Osteocyte (in vitro differentiated cells): Measurements from ENCODE around the gene EGF. TPM values are rescaled to one million over a fixed set of nuclear protein-coding genes. Genes with fewer than 3 reads are reported as not detected.
"Not testable (repeated sequence)": the region's sequence is repeated elsewhere in the genome, so short reads cannot be mapped to it uniquely, and the experiment has no call there.

Experiments used
- DNase-seq: peaks from one replicate; pipeline ENCODE4 v3.0.0; 2021; ENCODE audit warnings: mixed read lengths; ENCODE audit not compliant: unreplicated experiment; ENCODE audit errors: extremely low spot score
- H3K27ac Mint-ChIP-seq: one replicate; pipeline ENCODE4 v1.8.0; 2021; ENCODE audit warnings: mild to moderate bottlenecking, mixed read lengths; ENCODE audit not compliant: unreplicated experiment
- H3K27me3 Mint-ChIP-seq: one replicate; pipeline ENCODE4 v1.8.0; 2021; ENCODE audit warnings: mixed read lengths; ENCODE audit not compliant: unreplicated experiment
- H3K36me3 Mint-ChIP-seq: one replicate; pipeline ENCODE4 v1.8.0; 2021; ENCODE audit warnings: mixed read lengths; ENCODE audit not compliant: unreplicated experiment
- H3K4me1 Mint-ChIP-seq: one replicate; pipeline ENCODE4 v1.8.0; 2021; ENCODE audit warnings: mixed read lengths; ENCODE audit not compliant: unreplicated experiment
- H3K4me3 Mint-ChIP-seq: one replicate; pipeline ENCODE4 v1.8.0; 2021; ENCODE audit warnings: mild to moderate bottlenecking, moderate library complexity, mixed read lengths; ENCODE audit not compliant: unreplicated experiment
- H3K9me3 Mint-ChIP-seq: one replicate; pipeline ENCODE4 v1.8.0; 2021; ENCODE audit warnings: mixed read lengths; ENCODE audit not compliant: unreplicated experiment
- total RNA-seq: library from RNA; stranded (reverse); gene quantifications from 2 replicates; pipeline ENCODE4 v1.2.1, GENCODE V29; 2021
- TF ChIP-seq, protein P1 (sequence below): fragments of 200-600 bp; sonication (generic); IDR thresholded peaks from 2 replicates; pipeline ENCODE4 v1.5.0; 2021; ENCODE audit warnings: antibody characterized with exemption, mild to moderate bottlenecking, moderate library complexity

The EGF gene
- total RNA-seq, 1 donor from 2014 or later, result not detected

DNA sequence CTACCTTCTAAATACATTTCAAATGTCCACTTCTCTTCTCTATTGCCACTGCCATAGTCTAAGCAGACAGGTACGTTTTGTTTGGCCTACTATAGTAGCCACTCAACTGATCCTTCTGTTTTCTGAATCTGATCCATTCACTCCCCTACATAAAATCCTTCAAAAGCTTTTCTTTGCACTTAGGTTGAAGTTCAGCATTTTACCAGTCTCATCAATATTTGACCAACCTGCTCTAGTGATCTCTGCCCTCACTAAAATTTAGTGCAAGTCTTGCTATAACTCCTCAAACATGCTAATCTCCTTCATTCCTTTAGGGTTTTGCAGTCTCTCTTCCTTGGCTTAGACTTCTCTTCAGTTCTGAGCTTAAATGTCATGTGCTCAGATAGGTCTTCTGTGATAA lies 33.4 kb downstream of the EGF start:
- H3K36me3 Mint-ChIP-seq, result no peaks in the 10 kb centered on the region
- H3K27ac Mint-ChIP-seq, result no peak overlapping the region
- TF ChIP-seq, protein P1, sequence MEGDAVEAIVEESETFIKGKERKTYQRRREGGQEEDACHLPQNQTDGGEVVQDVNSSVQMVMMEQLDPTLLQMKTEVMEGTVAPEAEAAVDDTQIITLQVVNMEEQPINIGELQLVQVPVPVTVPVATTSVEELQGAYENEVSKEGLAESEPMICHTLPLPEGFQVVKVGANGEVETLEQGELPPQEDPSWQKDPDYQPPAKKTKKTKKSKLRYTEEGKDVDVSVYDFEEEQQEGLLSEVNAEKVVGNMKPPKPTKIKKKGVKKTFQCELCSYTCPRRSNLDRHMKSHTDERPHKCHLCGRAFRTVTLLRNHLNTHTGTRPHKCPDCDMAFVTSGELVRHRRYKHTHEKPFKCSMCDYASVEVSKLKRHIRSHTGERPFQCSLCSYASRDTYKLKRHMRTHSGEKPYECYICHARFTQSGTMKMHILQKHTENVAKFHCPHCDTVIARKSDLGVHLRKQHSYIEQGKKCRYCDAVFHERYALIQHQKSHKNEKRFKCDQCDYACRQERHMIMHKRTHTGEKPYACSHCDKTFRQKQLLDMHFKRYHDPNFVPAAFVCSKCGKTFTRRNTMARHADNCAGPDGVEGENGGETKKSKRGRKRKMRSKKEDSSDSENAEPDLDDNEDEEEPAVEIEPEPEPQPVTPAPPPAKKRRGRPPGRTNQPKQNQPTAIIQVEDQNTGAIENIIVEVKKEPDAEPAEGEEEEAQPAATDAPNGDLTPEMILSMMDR, result no peak
- DNase-seq, result no peak
- H3K9me3 Mint-ChIP-seq, result no peaks in the 10 kb centered on the region
- H3K4me1 Mint-ChIP-seq, result no peaks in the 10 kb centered on the region
- H3K4me3 Mint-ChIP-seq, result no peak overlapping the region
- peaks cover 2% of the 10 kb centered on the region for H3K27me3 Mint-ChIP-seq

DNA sequence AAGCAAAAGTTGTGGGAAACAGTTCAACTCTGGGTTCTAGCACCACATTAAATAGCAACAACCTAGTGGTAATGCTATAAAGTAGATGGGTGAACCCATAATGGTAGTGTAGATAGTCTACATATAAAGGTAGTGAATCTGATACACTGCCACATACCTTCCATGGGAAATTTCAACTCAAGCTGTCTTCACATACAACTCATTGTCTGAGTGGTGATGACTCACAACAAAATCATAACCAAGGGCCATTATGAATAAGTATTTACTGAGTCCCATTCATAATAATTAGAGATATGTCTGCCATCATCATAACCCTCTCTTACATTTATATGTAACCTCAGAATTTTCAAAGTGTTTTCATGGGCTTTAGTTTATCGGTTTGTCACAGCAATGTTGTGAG lies 34.8 kb downstream of the EGF start:
- Mint-ChIP-seq H3K9me3 (no peaks in the 10 kb centered on the region), H3K36me3 (no peaks in the 10 kb centered on the region), H3K27ac (no peak overlapping the region), H3K4me1 (no peaks in the 10 kb centered on the region), H3K27me3 (no peaks in the 10 kb centered on the region), H3K4me3 (no peak overlapping the region)
- DNase-seq, result no peak
- TF ChIP-seq, protein P1, result no peak

DNA sequence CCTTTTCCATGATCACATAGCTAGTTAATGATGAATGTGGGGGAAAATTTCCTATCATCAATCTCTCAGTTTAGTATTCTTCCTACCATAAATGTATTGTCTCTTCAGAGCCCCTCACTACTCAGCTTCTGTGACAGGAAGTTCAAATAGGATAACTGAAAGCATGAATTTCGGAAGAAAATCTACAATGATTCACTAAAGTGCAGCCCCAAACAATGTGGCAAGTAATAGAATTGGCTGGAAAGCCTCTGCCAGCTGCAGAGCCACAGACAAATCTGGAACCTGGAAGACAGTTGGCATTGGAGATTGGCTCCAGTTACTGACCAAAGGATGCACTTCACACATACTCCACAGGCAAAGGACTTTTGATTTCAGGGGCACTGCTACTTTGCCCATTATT lies 35.2 kb downstream of the EGF start:
- no peak overlapping the region for H3K4me3 Mint-ChIP-seq
- H3K9me3 Mint-ChIP-seq, result no peaks in the 10 kb centered on the region
- no peak for DNase-seq
- no peaks in the 10 kb centered on the region for H3K36me3 Mint-ChIP-seq
- no peak overlapping the region for H3K27ac Mint-ChIP-seq
- no peaks in the 10 kb centered on the region for H3K4me1 Mint-ChIP-seq
- TF ChIP-seq, protein P1, result no peak
- H3K27me3 Mint-ChIP-seq, result peaks cover 3% of the 10 kb centered on the region

DNA sequence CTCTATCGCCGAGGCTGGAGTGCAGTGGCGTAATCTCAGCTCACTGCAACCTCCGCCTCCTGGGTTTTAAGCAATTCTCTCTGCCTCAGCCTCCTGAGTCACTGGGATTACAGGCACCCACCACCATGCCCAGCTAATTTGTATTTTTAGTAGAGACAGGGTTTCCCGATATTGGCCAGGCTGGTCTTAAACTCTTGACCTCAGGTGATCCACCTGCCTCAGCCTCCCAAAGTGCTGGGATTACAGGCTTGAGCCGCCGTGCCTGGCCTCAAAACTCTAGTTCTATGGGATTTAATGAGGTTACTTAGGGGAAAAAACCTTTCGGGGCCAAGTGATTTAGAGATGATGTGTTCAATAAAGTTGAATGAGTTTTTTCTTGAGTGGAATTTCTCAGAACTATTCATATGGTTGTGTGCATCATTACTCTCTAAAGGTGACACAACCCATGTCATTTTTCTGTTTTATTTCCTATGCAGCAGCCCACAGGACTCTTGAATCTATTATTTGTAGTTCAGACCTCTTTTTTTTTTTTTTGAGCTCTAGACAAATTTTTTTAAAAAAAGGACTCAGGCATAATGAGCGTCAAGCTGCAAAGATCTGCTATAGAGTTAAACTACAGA lies 36.5 kb downstream of the EGF start:
- not testable (repeated sequence) for DNase-seq, H3K27ac Mint-ChIP-seq, H3K27me3 Mint-ChIP-seq, H3K4me3 Mint-ChIP-seq, H3K9me3 Mint-ChIP-seq, H3K36me3 Mint-ChIP-seq, H3K4me1 Mint-ChIP-seq

DNA sequence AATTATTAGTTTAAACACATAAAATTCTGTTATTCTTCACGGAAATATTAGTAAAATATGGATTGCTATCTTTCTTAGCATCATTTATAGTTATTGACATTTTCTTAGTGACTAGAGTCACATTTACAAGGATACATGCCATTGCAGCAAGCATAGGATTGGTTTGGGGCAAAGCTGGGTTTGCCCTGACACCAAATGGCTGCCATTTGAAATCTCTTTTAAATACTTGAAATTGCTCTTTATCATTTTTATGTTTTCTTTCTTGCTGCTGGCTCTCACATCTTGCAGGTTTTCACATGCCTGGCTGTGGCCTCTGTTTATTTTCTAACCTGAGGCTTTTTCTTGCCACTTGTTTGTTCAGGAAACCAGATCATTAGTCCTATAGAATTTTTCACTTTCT lies 39.9 kb downstream of the EGF start:
- H3K27me3 Mint-ChIP-seq, result peaks cover 3% of the 10 kb centered on the region
- no peak for DNase-seq

More for the DNA sequence above, 39.9 kb downstream of the EGF start:
- no peak overlapping the region for H3K4me3 Mint-ChIP-seq
- no peaks in the 10 kb centered on the region for H3K4me1 Mint-ChIP-seq
- H3K9me3 Mint-ChIP-seq, result no peaks in the 10 kb centered on the region
- TF ChIP-seq, protein P1, result no peak
- H3K36me3 Mint-ChIP-seq, result no peaks in the 10 kb centered on the region
- H3K27ac Mint-ChIP-seq, result no peak overlapping the region
